Upper lobe of left lung (tissue), 6 donors: Measurements from ENCODE around the gene TTC17. TPM values are rescaled to one million over a fixed set of nuclear protein-coding genes. Genes with fewer than 3 reads are reported as not detected.

Experiments
- ATAC-seq, 2 donors: fragments of 200-7000 bp; cut with Tn5 transposase; one replicate each; pipeline ENCODE4 v1.9.1; 2022; ENCODE audit warnings: mild to moderate bottlenecking in 2 of 2, moderate library complexity in 2 of 2; ENCODE audit not compliant: low FRiP score in 2 of 2
- DNase-seq, 2 donors: peaks; one replicate each; pipeline ENCODE4 v3.0.0-alpha.2; 2019 to 2020
- H3K27ac ChIP-seq, 4 donors: fragments of 200-600 bp; sonication (generic); one replicate each; pipeline ENCODE4 v1.5.1; 2016 to 2019
- H3K27me3 ChIP-seq, 4 donors: fragments of 200-600 bp; sonication (generic); one replicate each; pipeline ENCODE4 v1.5.1; 2017 to 2019
- H3K36me3 ChIP-seq, 4 donors: fragments of 200-600 bp; sonication (generic); one replicate each; pipeline ENCODE4 v1.5.1; 2016 to 2019
- H3K4me1 ChIP-seq, 4 donors: fragments of 200-600 bp; sonication (generic); one replicate each; pipeline ENCODE4 v1.5.1; 2018 to 2019
- H3K4me3 ChIP-seq, 4 donors: fragments of 200-600 bp; sonication (generic); one replicate each; pipeline ENCODE4 v1.5.1; 2017 to 2019; ENCODE audit warnings: mild to moderate bottlenecking in 2 of 4, moderate library complexity in 1 of 4
- H3K9me3 ChIP-seq, 4 donors: fragments of 200-600 bp; sonication (generic); one replicate each; pipeline ENCODE4 v1.5.1; 2018 to 2019
- EP300 ChIP-seq, 4 donors: sonication (generic); formaldehyde crosslinking; IDR thresholded peaks; one replicate each; pipeline ENCODE4 v1.5.1; 2017; ENCODE audit warnings: antibody characterized with exemption in 4 of 4, control low read depth in 2 of 4
- POLR2A ChIP-seq, 4 donors: fragments of 450-650 bp; IDR thresholded peaks; one replicate each; pipeline ENCODE4 v1.5.1; 2016 to 2017; ENCODE audit warnings: antibody characterized with exemption in 4 of 4, mild to moderate bottlenecking in 2 of 4
- POLR2AphosphoS5 ChIP-seq, 2 donors: sonication (generic); formaldehyde crosslinking; IDR thresholded peaks; one replicate each; pipeline ENCODE4 v1.5.1; 2017; ENCODE audit warnings: antibody characterized with exemption in 2 of 2
- WGBS, 2 donors: methylation state at CpG; one replicate each; pipeline ENCODE4 v1.1.5; 2017 to 2018; 5-methylcytosine and 5-hydroxymethylcytosine counted together
- total RNA-seq, 6 donors: library from RNA; depleted of rRNA in 4 of 6; stranded (reverse); fragments of >200 nt in 4 of 6; gene quantifications; one replicate each; pipeline versions ENCODE4 v1.1.0 to v1.2.1, GENCODE V29; 2016 to 2021
- TF ChIP-seq, protein P1 (sequence below), 6 experiments: fragments of 450-650 bp in 4 of 6; fragments of 200-600 bp in 2 of 6; sonication (generic) in 2 of 6; IDR thresholded peaks; one replicate each; pipeline ENCODE4 v1.5.1; 2016 to 2019; ENCODE audit warnings: antibody characterized with exemption in 6 of 6
- donor health status: DM: no; HTN: no; CAD: no; lungs with moderate emphysema.
- donor health status: DM: no; HTN: yes; CAD: no; lungs with severe emphysema.

Gene TTC17
- total RNA-seq, 6 donors from 2014 or later: 61.2 to 313 (median 126) TPM

GRCh38 chr11:43354311-43354710, 4.4 kb upstream of the TTC17 start:
- no peak overlapping the region for H3K27ac ChIP-seq
- no peak for DNase-seq
- no peaks in the 10 kb centered on the region for H3K36me3 ChIP-seq
- no peaks in the 10 kb centered on the region for H3K27me3 ChIP-seq
- no peak for TF ChIP-seq POLR2AphosphoS5 (IDR thresholded peaks at IDR 0.05)
- TF ChIP-seq EP300 (IDR thresholded peaks at IDR 0.05): no peak
- no peak for TF ChIP-seq POLR2A (IDR thresholded peaks at IDR 0.05)
- TF ChIP-seq, protein P1, sequence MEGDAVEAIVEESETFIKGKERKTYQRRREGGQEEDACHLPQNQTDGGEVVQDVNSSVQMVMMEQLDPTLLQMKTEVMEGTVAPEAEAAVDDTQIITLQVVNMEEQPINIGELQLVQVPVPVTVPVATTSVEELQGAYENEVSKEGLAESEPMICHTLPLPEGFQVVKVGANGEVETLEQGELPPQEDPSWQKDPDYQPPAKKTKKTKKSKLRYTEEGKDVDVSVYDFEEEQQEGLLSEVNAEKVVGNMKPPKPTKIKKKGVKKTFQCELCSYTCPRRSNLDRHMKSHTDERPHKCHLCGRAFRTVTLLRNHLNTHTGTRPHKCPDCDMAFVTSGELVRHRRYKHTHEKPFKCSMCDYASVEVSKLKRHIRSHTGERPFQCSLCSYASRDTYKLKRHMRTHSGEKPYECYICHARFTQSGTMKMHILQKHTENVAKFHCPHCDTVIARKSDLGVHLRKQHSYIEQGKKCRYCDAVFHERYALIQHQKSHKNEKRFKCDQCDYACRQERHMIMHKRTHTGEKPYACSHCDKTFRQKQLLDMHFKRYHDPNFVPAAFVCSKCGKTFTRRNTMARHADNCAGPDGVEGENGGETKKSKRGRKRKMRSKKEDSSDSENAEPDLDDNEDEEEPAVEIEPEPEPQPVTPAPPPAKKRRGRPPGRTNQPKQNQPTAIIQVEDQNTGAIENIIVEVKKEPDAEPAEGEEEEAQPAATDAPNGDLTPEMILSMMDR (IDR thresholded peaks at IDR 0.05): no peak
- no peaks in the 10 kb centered on the region for H3K9me3 ChIP-seq
- no peak overlapping the region for H3K4me3 ChIP-seq
- peaks cover 0 to 10% (median 5%) of the 10 kb centered on the region in 4 donors for H3K4me1 ChIP-seq
- 89 to 94% methylated on average over 4 of the region's 4 CpGs for WGBS, 2 donors
- ATAC-seq: no peak

GRCh38 chr11:43356336-43356735, 2.4 kb upstream of the TTC17 start:
- H3K4me3 ChIP-seq: no peak overlapping the region
- DNase-seq (no peak), ATAC-seq (no peak)
- no peak overlapping the region for H3K27ac ChIP-seq
- H3K9me3 ChIP-seq: no peaks in the 10 kb centered on the region
- peaks cover 18 to 29% (median 22%) of the 10 kb centered on the region in 4 donors for H3K4me1 ChIP-seq
- TF ChIP-seq POLR2AphosphoS5 (IDR thresholded peaks at IDR 0.05) (no peak), POLR2A (IDR thresholded peaks at IDR 0.05) (no peak), EP300 (IDR thresholded peaks at IDR 0.05) (no peak)
- TF ChIP-seq, protein P1 (IDR thresholded peaks at IDR 0.05): no peak
- H3K27me3 ChIP-seq: no peaks in the 10 kb centered on the region
- H3K36me3 ChIP-seq: no peaks in the 10 kb centered on the region

- H3K4me3 ChIP-seq: peak overlapping the region; percentile 33 to 97 (median 96)
- H3K4me1 ChIP-seq: peaks cover 20 to 32% (median 23%) of the 10 kb centered on the region in 4 donors
- peak overlapping the region; percentile 87 to 97 (median 96) for H3K27ac ChIP-seq
- TF ChIP-seq POLR2AphosphoS5 (IDR thresholded peaks at IDR 0.05): no peak
- TF ChIP-seq, protein P1 (IDR thresholded peaks at IDR 0.05): no peak
- no peaks in the 10 kb centered on the region for H3K27me3 ChIP-seq
- WGBS, 2 donors: 5 to 6% methylated on average over 16 of the region's 16 CpGs
- no peaks in the 10 kb centered on the region for H3K36me3 ChIP-seq
- ATAC-seq (no peak), DNase-seq (no peak)
- H3K9me3 ChIP-seq: no peaks in the 10 kb centered on the region
Measured at GRCh38 chr11:43358279-43358800, 380 bp upstream of the TTC17 start.

- peaks cover 20 to 32% (median 23%) of the 10 kb centered on the region in 4 donors for H3K4me1 ChIP-seq
- ATAC-seq (peak; percentile 39 to 53), DNase-seq (peak in 1 of 2 donors; percentile 30)
- TF ChIP-seq, protein P1 (IDR thresholded peaks at IDR 0.05): no peak
- TF ChIP-seq EP300 (IDR thresholded peaks at IDR 0.05) (no peak), POLR2AphosphoS5 (IDR thresholded peaks at IDR 0.05) (no peak), POLR2A (IDR thresholded peaks at IDR 0.05) (no peak)
- H3K27ac ChIP-seq: peak overlapping the region; percentile 87 to 97 (median 96)
- no peaks in the 10 kb centered on the region for H3K27me3 ChIP-seq
- WGBS, 2 donors: 0 to 1% methylated on average over 14 of the region's 14 CpGs
- no peaks in the 10 kb centered on the region for H3K9me3 ChIP-seq
- peak overlapping the region; percentile 67 to 97 (median 96) for H3K4me3 ChIP-seq
- H3K36me3 ChIP-seq: no peaks in the 10 kb centered on the region
Measured at GRCh38 chr11:43359422-43359818, 700 bp downstream of the TTC17 start.
